GM21360 (cell line): Measurements from ENCODE around the gene ENTPD2.
"Not testable (repeated sequence)": the region's sequence is repeated elsewhere in the genome, so short reads cannot be mapped to it uniquely, and the experiment has no call there.

ENCODE experiments used
- ATAC-seq: cut with Tn5 transposase; IDR thresholded peaks from one replicate; pipeline ENCODE4 v1.9.1; 2021; ENCODE audit warnings: mild to moderate bottlenecking, moderate library complexity; ENCODE audit not compliant: unreplicated experiment

The ENTPD2 gene

GRCh38 chr9:137065336-137065967 is 11.6 kb upstream of the ENTPD2 start:
- no peak for ATAC-seq

GRCh38 chr9:137064880-137065164 is 11.0 kb upstream of the ENTPD2 start:
- no peak for ATAC-seq

GRCh38 chr9:137064027-137064879 is 10.4 kb upstream of the ENTPD2 start:
- no peak for ATAC-seq

- no peak for ATAC-seq
Measured at GRCh38 chr9:137063311-137064026, 9.6 kb upstream of the ENTPD2 start.

GRCh38 chr9:137062798-137063197 is 8.9 kb upstream of the ENTPD2 start:
- not testable (repeated sequence) for ATAC-seq

- no peak for ATAC-seq
Measured at GRCh38 chr9:137062384-137062783, 8.5 kb upstream of the ENTPD2 start.

GRCh38 chr9:137058521-137059234 is 4.8 kb upstream of the ENTPD2 start:
- ATAC-seq = no peak

GRCh38 chr9:137057545-137057944 is 3.7 kb upstream of the ENTPD2 start:
- no peak for ATAC-seq

- no peak for ATAC-seq
Measured at GRCh38 chr9:137056739-137057415, 3.0 kb upstream of the ENTPD2 start.

- ATAC-seq = no peak
Measured at GRCh38 chr9:137055385-137056364, 1.8 kb upstream of the ENTPD2 start.

GRCh38 chr9:137054932-137055384 is 1.1 kb upstream of the ENTPD2 start:
- ATAC-seq = no peak

GRCh38 chr9:137052998-137053943 is 590 bp downstream of the ENTPD2 start:
- no peak for ATAC-seq

GRCh38 chr9:137052293-137052692 is 1.6 kb downstream of the ENTPD2 start:
- no peak for ATAC-seq

GRCh38 chr9:137051145-137051724 is 2.6 kb downstream of the ENTPD2 start:
- no peak for ATAC-seq

- no peak for ATAC-seq
Measured at GRCh38 chr9:137050570-137050969, 3.3 kb downstream of the ENTPD2 start.

- no peak for ATAC-seq
Measured at GRCh38 chr9:137049544-137050449, 4.1 kb downstream of the ENTPD2 start.
